ENCODE results near the gene FYB1. TPM values are rescaled to one million over a fixed set of nuclear protein-coding genes. Genes with fewer than 3 reads are reported as not detected.

FYB1 gene
- polyA plus RNA-seq, 3 donors, result 75.3 to 141 (median 118) TPM

GRCh38 chr5:39203275-39203922 is 16.0 kb downstream of the FYB1 start:
- Histone ChIP-seq H3K27me3 (ENCODE audit: control insufficient read depth in 2 of 2, insufficient read depth in 2 of 2, low read length in 2 of 2) (no peaks in the 10 kb centered on the region), H3K4me2 (replicated peaks; ENCODE audit: extremely low read depth, low read length, poor library complexity, severe bottlenecking) (peak overlapping the region; percentile 79), H4K20me1 (ENCODE audit: insufficient read depth, low read length) (peaks cover 99% of the 10 kb centered on the region), H3K27ac (ENCODE audit: low read depth in 1 of 2, low read length in 2 of 2) (peak overlapping the region in 1 of 2 donors; percentile 77), H3K79me2 (ENCODE audit: insufficient read depth, low read length) (peaks cover 95% of the 10 kb centered on the region), H3K9me3 (replicated peaks in 1 of 2; ENCODE audit: control insufficient read depth in 1 of 2, insufficient read depth in 1 of 2, low read length in 2 of 2) (no peaks in the 10 kb centered on the region), H3K4me1 (ENCODE audit: control insufficient read depth in 1 of 2, insufficient read depth in 2 of 2, low read length in 2 of 2) (peaks cover 71 to 92% of the 10 kb centered on the region in 2 donors), H2AFZ (ENCODE audit: insufficient read depth, low read depth, low read length, poor library complexity, severe bottlenecking) (no peak overlapping the region), H3K36me3 (replicated peaks in 1 of 2; ENCODE audit: control insufficient read depth in 1 of 2, insufficient read depth in 2 of 2, low read length in 2 of 2) (peaks cover 28 to 53% of the 10 kb centered on the region in 2 donors), H3K9ac (ENCODE audit: insufficient read depth, low read length, poor library complexity, severe bottlenecking) (peak overlapping the region; percentile 46), H3K4me3 (replicated peaks in 1 of 3; ENCODE audit: low read depth in 2 of 3, low read length in 3 of 3) (peak overlapping the region; percentile 24 to 73 (median 69))
- no CpG with 5 or more reads among the region's 1 CpG for WGBS (ENCODE audit: insufficient coverage)
- Mint-ChIP-seq H3K27me3 (ENCODE audit: low read depth in 3 of 3) (no peaks in the 10 kb centered on the region), H3K9me3 (peaks cover 0 to 2% (median 0%) of the 10 kb centered on the region in 7 donors), H3K27ac (peak overlapping the region; percentile 83 to 96 (median 96)), H3K36me3 (peaks cover 40 to 44% of the 10 kb centered on the region in 2 donors), H3K4me1 (peaks cover 91% of the 10 kb centered on the region), H3K4me3 (peak overlapping the region; percentile 65 to 85)
- no peak for TF ChIP-seq CTCF (IDR thresholded peaks at IDR 0.05)
- intact Hi-C loops (cut with micrococcal nuclease), result loop anchor here in 1 of 2 donors (10.0 kb wide), 1 partner anchor 49 kb away; no protein-coding TSS in a partner anchor
- DNase-seq, result peak in 1 of 3 donors; percentile 15

GRCh38 chr5:39202597-39203274 is 16.6 kb downstream of the FYB1 start:
- Histone ChIP-seq H3K27ac (ENCODE audit: low read depth in 1 of 2, low read length in 2 of 2) (peak overlapping the region; percentile 55 to 77), H3K4me2 (replicated peaks; ENCODE audit: extremely low read depth, low read length, poor library complexity, severe bottlenecking) (peak overlapping the region; percentile 79), H3K36me3 (replicated peaks in 1 of 2; ENCODE audit: control insufficient read depth in 1 of 2, insufficient read depth in 2 of 2, low read length in 2 of 2) (peaks cover 28 to 51% of the 10 kb centered on the region in 2 donors), H3K4me3 (replicated peaks in 1 of 3; ENCODE audit: low read depth in 2 of 3, low read length in 3 of 3) (peak overlapping the region; percentile 24 to 73 (median 69)), H2AFZ (ENCODE audit: insufficient read depth, low read depth, low read length, poor library complexity, severe bottlenecking) (no peak overlapping the region), H3K27me3 (ENCODE audit: control insufficient read depth in 2 of 2, insufficient read depth in 2 of 2, low read length in 2 of 2) (no peaks in the 10 kb centered on the region), H3K9ac (ENCODE audit: insufficient read depth, low read length, poor library complexity, severe bottlenecking) (peak overlapping the region; percentile 46), H4K20me1 (ENCODE audit: insufficient read depth, low read length) (peaks cover 99% of the 10 kb centered on the region), H3K9me3 (replicated peaks in 1 of 2; ENCODE audit: control insufficient read depth in 1 of 2, insufficient read depth in 1 of 2, low read length in 2 of 2) (no peaks in the 10 kb centered on the region), H3K79me2 (ENCODE audit: insufficient read depth, low read length) (peaks cover 95% of the 10 kb centered on the region), H3K4me1 (ENCODE audit: control insufficient read depth in 1 of 2, insufficient read depth in 2 of 2, low read length in 2 of 2) (peaks cover 71 to 86% of the 10 kb centered on the region in 2 donors)
- Mint-ChIP-seq H3K9me3 (peaks cover 0 to 2% (median 0%) of the 10 kb centered on the region in 7 donors), H3K4me1 (peaks cover 89% of the 10 kb centered on the region), H3K36me3 (peaks cover 37 to 42% of the 10 kb centered on the region in 2 donors), H3K4me3 (peak overlapping the region; percentile 65 to 85), H3K27ac (peak overlapping the region; percentile 83 to 96 (median 96)), H3K27me3 (ENCODE audit: low read depth in 3 of 3) (no peaks in the 10 kb centered on the region)
- TF ChIP-seq CTCF (IDR thresholded peaks at IDR 0.05), result no peak
- WGBS (ENCODE audit: insufficient coverage), result 73% methylated on average over 6 of the region's 11 CpGs
- intact Hi-C loops (cut with micrococcal nuclease), result loop anchor here in 1 of 2 donors (10.0 kb wide), 1 partner anchor 48 kb away; no protein-coding TSS in a partner anchor
- peak; percentile 53 to 82 (median 71) for DNase-seq

Measured in CD14-positive monocyte (primary cell).